CD4-positive, alpha-beta T cell treated with Interleukin-1 beta for 1 hour (primary cell): ENCODE results near the gene RAB3IL1.

ENCODE experiments used
- DNase-seq, 2 donors: peaks; one replicate each; pipeline ENCODE4 v3.0.0-alpha.2; 2020 to 2022

The RAB3IL1 gene

DNA sequence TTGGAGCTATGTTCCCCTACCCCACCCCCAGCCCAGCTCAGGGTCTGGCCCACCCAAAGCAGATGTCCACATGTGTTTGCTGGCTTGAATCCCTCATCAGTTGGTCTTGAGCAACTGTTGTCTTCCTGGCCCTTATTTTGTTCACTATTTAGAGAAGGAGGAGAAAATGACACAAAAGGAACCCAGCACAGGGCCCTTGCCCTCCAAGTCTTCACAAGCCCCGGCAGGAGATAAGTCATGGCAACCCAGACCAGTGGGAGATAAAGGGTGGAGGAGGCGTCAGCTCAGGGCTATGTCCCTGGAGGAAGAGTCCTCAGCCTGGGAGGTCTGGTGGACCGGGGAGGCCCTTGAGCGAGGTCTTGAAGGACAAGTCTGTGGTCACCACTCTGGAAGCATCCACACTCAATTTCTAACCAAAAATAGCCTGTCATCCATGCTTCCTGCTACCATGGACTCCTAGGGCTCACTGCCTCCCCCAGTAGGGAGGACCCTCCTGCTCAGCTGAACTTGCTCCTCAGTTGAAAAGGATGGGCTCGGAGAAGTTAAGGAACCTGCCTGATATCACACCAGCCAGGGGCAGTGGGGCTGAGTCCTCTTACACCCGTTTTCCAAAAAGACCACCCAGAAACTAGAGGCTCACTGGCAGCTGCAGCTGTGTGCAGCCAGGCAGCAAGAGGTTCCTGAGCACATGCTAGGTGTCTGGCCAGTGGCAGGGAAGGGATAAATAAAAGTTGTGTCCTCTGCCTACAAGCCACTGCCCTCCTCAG, 1.8 kb upstream of the RAB3IL1 start:
- DNase-seq, result no peak

DNA sequence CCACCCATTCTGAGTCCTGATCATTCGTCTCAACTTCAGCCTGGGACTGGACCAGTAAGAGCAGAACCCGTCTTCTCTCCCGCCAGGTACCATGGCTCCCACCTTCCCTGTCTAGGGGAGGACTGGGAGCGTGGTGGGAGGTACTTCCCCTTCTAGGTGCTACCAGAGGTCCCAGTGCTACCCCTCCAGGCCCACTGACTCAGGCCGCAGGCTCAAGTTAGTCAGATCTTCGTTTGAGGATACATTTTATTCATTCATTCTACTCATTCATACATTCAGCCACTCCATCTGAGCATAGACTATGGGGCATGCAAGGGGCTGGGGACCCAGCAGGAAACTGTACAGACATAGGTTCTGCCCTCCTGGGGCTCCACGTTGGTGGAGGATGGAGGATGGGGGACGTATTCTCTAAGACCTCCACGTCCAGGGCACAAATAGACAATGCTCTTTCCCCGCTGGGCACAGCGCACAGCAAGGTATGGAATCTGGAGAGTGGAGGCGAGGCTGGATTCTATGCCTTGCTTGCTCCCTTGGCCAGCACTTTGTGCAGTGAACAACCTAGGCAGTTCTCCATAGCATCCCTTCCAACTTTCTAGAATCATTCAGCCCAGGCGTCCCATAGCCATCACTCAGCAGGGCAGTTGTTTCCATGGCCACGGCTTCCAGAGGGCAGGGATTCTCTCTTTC, 1.0 kb upstream of the RAB3IL1 start:
- DNase-seq, result no peak

DNA sequence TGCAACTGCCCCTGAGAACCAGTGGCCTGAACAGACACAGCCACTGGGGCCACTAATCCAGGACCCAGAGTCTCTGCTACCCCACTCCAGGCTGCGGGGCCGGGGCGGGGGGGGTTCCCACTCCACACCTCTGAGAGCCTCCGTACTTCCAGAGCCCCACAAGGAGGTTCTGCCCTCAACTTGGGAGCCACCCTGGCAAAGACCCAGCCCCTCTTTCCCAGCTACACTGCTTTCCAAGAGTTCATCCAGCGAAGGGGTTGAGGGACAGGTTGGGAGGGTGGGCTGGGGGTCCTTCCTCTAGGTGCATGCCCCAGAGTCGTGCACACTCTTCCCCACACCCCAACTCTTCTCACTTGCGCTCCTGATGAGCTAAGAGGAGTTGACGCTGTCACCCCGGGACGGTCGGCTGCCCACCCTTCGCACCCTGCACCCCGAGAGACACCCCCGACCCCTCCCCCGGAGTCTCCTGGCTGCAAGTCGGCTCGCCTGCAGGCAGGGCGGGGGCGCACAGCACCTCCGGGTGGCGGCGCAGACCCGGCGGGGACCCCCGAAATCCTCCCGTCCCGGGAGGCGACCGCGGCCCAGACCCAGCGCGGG, 531 bp downstream of the RAB3IL1 start:
- no peak for DNase-seq

DNA sequence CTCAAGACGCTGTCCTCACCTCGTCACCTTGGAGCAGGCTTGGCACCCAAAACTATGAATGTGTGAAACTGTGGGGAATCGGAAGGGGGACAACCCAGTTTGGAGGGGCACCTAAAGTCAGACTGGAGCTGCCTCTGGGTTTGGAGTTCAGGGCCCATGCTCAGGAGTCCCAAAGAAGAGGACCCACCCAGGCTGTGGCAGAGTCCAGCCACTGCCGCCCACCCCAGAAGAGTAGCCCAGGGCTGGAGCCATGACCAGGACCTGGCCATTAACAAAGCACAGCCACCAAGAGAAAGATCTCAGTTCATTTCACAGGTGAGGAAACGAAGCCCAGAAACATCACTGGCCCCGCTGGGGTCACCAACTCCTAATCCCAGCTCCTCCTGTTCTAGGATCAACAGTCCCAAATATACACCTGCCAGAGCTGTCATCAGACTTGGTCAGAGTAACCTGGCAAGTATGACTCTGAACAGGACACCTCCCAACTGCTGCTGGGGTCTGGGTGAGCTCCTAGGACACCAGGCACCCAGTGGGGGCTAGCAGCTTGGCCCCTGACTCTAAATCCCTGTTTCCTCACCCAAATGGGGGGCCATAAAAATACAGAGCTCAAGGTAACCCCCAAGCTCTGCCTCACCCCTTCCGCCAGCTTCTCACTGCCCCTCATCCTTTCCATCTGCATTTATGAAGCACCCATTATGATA, 2.7 kb downstream of the RAB3IL1 start:
- DNase-seq, result no peak

DNA sequence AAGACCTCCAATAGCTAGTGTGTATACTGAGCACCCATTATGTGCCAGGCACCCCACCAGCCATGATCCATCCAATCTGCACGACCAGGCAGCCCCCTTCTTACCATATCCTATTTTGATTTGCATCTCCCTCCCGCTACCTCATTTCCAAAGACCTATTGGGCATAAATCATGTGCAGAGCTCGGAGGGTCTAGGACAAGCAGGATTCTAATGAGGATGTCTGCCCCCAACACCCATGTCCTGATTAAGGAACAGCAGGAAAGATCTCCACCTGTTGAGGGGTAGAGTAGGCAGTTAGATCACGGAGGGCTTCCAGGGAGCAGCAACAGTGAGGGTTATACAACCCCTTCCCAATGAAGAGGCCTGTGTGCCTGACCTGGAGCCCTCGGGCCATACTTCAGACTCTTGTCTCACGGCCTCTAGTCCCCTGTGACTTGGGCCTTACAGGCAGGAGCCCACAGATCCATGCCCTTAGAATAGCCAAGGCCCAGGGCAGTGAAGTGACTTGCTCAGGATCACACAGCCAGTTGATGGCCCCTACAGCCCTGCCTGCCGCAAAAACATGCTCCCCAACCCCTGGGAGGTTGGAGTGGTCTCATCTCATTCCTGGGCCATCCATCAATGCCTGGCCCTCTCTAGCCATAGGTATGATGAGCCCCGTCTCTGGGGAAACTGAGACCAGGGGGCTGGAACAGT, 3.5 kb downstream of the RAB3IL1 start:
- DNase-seq, result no peak

DNA sequence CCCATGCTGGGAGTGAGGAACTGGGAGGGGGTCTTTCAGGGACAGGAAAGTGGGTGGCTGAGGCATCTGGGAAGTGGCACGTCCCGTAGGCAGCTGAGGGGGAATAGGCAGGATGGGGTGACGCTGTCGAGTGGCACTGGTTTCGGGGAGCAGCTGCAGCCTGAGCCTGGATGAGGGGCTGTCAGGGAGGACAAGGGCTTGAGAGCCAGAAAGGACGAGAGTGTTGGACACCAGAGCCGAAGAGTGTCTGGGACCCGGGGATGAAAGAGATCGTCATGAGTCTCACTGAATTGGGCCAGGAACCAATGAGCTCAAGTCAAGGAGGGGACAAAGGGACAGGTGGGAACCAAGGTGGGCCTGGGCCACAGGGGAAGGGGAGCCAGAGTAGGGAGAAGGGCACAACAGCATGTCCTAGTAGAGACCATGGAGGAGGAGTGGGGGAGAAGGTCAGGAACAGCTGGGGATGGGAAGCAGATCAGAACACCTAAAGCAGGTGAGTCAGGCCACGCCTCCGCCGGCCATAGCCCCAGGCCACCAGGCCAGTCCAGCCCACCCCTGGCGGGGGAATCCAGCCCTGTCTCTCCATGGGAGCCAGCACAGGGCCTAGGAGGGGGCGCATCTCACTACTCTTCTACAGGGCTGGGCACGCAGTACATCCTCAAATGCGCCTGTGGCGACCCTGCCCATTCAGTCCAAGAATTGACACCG, 4.2 kb downstream of the RAB3IL1 start:
- DNase-seq, result no peak

DNA sequence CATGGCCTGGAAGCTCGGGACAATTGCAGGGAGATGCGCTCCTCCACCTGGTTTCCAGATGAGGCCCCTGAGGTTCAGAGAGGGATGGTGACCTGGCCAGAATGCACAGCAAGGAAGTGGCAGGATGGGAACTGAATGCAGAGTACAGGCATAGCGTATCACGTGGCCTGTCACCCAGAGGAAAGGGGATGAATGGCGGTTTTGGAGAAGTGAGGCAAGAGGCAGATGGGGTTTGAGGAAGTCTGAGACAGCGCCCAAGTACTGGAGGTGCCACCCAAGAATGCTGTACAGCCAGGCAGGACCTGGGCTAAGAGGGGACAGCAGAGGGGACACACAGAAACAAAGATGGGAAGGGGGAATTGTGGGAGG, 4.9 kb downstream of the RAB3IL1 start:
- DNase-seq, result peak in 1 of 2 donors; percentile 67

DNA sequence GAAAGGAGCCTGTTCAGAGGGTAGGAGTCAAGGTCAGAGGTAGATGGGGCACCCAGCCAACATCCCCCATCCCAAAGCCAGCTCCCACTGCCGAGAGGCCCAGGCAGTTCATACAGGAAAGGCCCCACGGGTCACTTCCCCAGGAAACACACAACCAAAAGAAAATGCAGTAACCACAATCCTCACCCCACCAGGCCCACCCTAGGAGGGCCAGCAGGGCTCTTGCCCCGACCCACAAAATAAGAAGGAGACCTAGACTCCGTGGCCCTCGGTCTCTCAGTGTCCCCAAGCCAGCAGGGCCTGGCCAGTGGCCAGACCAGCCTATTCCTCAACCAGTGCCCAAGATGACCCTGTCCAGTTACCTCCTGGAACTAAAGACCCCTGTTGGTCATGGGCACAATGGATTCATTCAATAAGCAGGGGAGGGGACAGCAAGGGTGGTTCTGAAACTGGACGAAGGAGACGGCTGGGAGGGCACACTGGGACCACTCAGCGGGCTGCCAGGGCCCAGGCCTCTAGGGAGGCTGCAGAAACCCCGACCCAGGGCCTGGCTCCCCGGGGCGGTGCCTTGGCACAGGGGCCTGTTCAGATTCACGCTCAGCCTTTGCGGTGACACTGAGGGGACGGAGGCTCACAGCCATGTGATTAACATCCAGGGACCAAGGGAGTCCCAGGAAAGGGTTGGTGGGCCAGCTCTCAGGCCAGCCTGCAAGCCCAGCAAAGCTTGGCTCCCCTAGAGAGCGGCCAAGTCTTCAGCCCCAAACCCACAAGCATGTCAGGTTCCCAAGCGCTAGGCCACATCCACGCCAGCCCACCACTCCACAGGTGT, 5.5 kb downstream of the RAB3IL1 start:
- DNase-seq, result no peak

DNA sequence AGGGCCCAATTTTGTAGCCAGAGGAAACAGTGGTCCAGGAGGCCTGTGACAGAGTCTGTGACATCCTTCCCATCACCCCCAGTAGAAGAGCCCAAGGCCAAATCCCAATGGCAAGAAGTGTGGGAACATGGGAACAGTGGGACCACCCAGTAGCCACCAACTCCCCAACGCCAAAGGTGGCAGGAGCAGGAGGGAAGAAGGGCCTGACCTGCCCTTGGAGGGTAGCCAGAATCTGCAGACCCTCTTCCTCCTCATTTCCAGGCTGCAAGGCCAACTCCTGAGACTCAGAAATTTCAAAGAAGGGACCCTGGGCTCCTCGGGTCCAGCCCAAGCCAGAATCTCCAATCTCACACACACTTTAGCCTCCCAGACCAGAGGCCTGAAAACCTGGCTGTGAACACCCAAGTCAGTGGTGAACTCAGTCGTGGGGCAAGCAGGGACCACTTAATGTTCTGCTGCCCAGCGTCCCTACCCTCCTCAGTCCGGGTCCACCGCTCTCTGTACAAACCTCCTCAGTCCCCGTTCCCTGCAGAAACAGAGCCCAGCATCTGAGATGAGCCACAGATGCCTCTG, 6.2 kb downstream of the RAB3IL1 start:
- no peak for DNase-seq

DNA sequence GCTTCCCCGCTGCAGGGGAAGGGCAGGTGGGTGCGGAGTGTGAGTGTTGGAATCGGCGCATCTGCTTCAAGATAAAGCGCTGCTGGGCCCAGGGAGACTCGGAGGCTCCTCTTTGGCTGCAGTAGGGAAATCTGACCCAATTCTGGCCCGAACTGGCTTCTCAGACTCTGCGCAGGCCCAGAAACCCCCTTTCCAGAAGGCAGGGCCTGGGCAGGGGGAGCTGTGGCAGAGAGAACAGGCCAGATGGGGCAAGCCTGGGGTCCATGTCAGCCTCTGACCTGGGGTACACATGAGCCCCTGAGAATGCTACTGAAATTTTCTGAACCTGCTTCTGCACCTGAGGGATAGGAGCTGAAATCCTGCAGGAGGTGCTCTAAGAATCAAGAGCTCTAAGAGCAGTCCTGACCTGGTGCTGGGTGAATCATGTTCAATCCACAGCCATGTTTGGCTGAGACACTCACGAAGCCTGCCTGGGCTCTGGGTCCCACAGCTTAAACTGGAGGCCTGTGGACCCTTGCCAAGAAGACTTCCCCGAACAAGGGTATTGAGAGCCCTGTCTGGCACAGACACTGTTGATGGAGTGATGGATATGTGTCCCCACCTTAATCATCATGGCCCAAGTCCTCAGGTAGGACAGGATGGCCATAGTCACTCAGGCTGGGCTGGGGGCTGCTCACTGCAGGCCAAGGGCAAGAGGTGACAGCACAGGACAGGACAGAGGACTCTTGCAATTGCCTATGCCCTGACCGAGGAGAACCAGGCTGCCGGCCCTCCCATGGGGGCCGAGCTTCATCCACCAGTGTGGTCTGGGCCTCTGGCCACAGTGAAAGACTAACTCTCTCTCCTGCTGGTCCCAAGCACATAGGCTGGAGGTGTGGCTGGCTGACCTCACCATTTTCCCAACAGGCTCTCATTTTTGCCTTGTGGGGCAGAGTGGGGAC, 6.9 kb downstream of the RAB3IL1 start:
- no peak for DNase-seq

DNA sequence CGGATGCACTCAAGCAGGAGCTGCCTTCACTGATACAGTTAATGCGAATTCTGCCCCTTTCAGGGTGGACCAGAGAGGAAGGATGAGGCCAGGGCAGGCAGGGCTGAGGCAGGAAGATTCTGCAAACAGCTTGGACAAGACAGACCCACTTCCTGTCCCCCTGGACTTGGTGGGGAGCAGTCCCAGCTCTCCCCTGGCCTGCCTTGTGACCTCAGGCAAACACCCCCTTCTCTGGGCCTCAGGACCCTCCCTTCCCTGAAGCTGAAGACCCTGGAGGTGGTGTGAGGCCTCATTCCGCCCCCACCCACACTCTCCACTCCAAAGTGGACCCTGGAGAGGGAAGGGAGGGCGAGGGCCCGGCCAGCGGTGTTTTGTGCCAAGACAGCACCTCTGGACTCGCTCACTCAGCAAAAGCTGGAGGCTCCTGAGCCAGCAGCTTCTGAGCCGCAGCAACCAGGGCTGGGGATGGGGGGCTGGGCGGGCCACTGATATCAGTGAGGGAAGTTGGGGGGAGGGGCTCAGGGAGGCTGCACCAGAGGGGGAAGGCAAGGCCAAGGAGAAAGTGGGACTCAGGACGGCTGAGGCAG, 8.5 kb downstream of the RAB3IL1 start:
- no peak for DNase-seq

DNA sequence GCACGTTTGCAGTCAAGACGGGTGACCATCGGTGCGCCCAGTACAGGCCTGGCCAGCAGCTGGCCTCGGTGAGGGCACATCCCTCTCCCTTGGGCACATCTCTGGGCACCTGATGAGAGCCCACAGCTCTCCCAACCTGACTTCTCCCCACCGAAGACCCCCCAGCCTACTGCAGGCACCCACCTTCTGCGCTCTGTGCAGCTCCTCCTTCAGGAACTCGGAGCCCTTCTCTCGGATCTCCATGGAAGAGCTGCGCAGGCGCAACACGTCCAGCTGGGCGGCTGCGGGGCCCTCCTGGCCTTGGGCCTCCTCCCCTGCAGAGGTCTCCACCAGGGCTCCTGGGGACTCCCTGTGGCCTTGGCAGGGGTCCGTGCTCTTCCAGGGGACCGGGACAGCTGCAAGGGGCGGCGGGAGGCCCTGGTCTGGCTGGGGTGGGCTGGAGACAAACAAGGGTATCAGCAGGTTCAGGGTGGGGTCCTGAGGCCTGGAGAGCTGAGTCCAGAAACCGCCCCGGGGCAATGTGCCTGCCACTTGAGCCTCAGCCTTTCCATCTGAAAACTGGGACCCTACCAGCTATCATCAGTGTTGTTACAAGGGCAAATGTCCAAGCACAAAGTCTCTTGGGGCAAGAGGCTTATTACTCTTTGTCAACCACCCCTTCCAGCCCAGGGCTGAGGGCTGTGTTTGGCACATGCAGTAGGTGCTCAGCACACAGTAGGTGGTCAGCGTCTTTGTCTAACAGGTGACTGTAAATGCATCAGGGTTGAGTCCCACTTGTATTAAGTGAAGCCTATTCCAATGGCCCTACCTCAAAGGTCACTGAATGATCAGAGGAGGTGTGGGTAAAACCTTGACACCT, 9.3 kb downstream of the RAB3IL1 start:
- DNase-seq, result no peak

DNA sequence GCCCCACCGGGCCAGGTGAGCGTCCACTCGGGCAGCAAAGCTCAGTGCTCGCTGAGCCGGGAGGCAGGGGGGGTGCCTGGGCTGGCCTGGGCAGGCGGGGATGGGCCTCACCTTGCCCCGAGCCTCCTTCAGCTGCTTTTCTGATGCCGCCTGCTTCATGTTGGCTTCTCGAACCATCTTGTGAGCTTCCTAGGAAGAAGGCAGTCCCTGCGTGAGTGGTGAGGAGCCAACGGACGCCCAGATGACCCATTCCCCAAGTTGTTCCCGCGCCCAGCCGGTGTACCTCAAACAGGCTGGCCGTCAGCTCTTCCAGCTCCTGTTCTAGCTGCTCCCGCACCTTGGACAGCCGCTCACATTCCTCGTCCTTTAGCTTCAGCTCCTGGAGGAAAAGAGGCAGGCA, 10.1 kb downstream of the RAB3IL1 start:
- no peak for DNase-seq

DNA sequence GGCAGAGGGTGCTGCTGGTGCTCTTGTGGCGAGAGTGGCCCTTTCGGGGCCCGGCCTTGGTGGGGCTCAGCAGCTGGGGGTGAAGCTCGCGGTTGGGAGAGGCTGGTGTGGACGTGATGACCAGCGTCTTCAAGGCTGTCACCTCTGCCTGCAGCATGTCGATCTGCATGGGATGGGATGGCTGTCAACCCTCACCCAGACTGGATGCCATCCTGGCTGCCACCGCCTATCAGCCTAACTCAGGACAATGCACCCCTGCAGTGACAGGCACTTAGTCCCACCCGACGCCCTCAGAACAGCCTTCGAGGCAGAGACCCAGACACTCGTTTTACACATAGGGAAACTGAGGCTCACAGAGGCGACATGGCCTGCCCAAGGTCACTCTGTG, 10.8 kb downstream of the RAB3IL1 start:
- no peak for DNase-seq

DNA sequence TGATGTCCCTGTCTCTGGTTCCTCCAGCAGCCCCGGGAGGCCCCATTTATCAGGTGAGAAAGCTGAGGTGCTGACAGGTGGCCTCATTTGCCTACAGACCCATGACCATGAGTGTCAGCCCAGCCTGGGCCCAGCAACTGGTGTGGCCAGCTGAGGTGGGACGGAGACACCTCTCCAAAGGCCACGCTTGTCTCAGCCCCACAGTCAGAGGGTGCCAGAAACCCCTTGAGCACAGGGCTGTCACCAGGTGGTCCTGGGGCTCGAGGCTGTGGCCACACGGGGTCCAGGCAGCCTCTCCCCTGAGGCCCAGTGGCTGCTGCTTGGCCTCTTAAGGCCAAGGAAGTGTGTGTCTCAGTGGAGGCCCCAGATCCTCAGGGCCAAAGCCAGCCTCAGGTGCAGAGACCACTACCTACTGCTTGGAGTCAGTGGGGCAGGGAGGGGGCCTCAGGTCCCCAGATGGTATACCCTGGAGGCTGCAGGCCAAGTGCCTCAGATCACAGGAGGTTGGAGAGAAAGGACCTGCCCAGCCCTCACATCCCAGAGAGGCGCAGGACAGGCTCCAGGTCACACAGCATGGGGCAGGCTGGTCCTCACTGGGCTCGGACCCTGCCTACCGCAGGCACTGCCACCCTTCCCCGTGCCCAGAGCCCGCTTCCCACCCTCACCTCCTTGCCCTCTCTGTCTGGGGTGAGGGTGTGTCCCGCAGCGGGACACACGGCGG, 11.4 kb downstream of the RAB3IL1 start:
- DNase-seq, result no peak

DNA sequence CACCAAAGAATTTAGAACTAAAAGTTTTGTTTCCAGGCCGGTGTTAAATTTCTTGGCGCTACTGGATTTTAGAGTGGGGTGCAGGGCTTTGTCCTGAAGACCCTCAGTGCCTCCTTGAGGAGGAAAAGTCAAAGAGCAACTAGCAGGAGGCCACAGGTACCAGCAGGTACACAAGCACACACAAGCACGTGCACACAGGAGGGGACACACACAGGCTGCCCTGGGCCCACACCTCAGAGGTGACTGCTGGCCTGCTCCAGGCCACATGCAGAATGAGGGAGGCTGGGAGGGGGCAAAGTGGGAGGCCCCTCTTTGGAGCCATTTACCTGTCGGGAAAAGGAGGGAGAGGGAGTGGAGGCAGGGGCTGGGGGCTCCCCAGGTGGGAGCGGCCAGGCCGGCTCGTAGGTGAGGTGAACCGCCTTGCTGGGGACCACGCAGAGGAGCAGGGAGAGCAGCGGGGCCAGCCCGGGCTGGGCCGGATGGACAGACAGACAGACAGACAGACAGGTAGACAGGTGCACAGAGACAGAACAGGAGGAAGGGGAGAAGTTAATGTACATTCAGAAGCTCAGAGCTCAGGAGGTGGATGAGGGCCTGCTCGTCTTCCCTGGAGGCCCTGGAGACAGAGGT, 12.2 kb downstream of the RAB3IL1 start:
- no peak for DNase-seq

DNA sequence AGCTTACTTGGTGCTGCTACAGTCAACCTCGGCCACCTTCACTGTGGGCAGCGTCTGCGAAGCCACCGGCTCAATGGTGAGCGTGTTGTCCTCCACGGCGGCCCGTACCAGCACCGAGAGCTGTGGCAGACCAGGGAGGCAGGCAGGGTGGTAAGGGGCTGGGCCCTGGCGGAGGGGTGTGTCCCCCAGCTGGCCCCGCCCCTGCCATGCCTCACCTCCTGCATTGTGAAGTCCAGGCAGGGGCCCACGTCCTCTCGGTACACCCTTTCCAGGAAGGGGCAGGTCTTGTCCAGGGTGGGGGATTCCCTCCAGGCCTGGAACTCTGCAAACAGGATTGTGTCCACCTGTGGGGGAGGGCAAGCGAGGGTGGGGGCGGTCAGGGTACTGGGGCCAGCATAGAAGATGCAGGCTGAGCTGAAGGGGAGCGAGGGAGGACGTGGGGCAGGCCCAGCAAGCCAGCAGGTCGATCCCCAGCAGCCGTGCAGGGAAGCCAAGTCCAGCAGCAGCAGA, 12.8 kb downstream of the RAB3IL1 start:
- DNase-seq, result no peak
